ENCODE measurements around the gene RNF212. TPM values are rescaled to one million over a fixed set of nuclear protein-coding genes. Genes with fewer than 3 reads are reported as not detected.

Gene RNF212
- total RNA-seq, 1 donor from 2014 or later: 2.6 TPM

DNA sequence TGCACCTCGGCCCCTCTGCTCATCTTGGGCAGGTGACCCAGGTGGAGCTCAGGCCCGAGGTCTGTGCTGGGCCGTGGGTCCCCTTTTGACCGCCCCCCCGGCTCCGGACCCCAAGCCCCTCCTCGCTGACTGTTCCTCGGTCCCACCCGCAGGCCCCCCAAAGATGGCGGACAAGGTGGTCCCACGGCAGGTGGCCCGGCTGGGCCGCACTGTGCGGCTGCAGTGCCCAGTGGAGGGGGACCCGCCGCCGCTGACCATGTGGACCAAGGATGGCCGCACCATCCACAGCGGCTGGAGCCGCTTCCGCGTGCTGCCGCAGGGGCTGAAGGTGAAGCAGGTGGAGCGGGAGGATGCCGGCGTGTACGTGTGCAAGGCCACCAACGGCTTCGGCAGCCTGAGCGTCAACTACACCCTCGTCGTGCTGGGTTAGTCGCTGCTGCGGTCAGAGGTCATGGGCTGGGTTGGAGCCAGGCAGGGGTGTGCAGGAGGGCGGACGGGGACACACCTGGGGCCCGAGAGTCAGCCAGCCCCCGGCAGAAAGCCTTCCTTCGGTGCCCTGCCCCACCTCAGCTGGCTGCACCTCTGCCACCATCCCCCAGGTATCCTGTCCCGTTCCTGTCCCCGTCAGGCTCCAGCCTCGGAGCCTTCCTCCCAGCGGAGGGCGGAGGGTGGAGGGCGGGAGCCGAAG is 91.2 kb downstream of the RNF212 start:
- intact Hi-C loops (cut with micrococcal nuclease): no loop called here

Other genes with a start within 250 kb of the RNF212 start
- gene GAK, start 181.2 kb downstream of the RNF212 start, total RNA-seq: 178 and 191 TPM in 2 replicates
- 24.9 and 28.3 TPM in 2 replicates for gene TMEM175, start 181.1 kb downstream of the RNF212 start, total RNA-seq
- gene DGKQ, start 140.0 kb downstream of the RNF212 start, total RNA-seq: 18.0 and 19.2 TPM in 2 replicates
- gene IDUA, start 126.5 kb downstream of the RNF212 start, total RNA-seq: 38.9 and 45.9 TPM in 2 replicates
- gene SLC26A1, start 120.2 kb downstream of the RNF212 start, total RNA-seq: 0.17 and 0.34 TPM in 2 replicates
- 6.8 and 8.0 TPM in 2 replicates for gene FGFRL1, start 101.9 kb downstream of the RNF212 start, total RNA-seq
- gene SPON2, start 59.0 kb upstream of the RNF212 start, total RNA-seq: 14.0 and 16.5 TPM in 2 replicates
- gene CTBP1, start 135.6 kb upstream of the RNF212 start, total RNA-seq: 216 and 225 TPM in 2 replicates
- 73.4 and 73.9 TPM in 2 replicates for gene MAEA, start 176.3 kb upstream of the RNF212 start, total RNA-seq
- 23.3 and 25.4 TPM in 2 replicates for gene UVSSA, start 233.6 kb upstream of the RNF212 start, total RNA-seq

Data from T-helper 1 cell treated with Interleukin-12 subunit alpha and Interleukin-12 subunit beta and Interleukin-4 antibody, amounts not matched to agents 30 ng/mL and 1 ng/mL, for 36 hours (primary cell).